ENCODE measurements around the gene FCAMR.

- TF ChIP-seq POLR2AphosphoS5 (IDR thresholded peaks at IDR 0.05) (no peak), EP300 (IDR thresholded peaks at IDR 0.05; ENCODE audit: low read depth) (no peak), POLR2A (IDR thresholded peaks at IDR 0.05) (no peak), CTCF (IDR thresholded peaks at IDR 0.05) (no peak)
Measured at GRCh38 chr1:206945779-206946178, 24.5 kb downstream of the FCAMR start.
